Right ventricle myocardium superior (tissue), 1 donor: ENCODE data around the gene MAD2L2. TPM values are rescaled to one million over a fixed set of nuclear protein-coding genes. Genes with fewer than 3 reads are reported as not detected.

Source experiments
- ATAC-seq: fragments of 200-7000 bp; cut with Tn5 transposase; one replicate; pipeline ENCODE4 v1.9.1; 2020; ENCODE audit warnings: mild to moderate bottlenecking; ENCODE audit not compliant: poor library complexity
- DNase-seq: peaks from one replicate; pipeline ENCODE4 v3.0.0-alpha.2; 2020
- intact Hi-C: fragments of 100-400 bp; cut with DNase I; formaldehyde crosslinking; loops from one replicate; pipeline ENCODE4 v1.11.2; 2022
- long read RNA-seq: library from polyadenylated mRNA; unstranded; transcript quantifications from one replicate; pipeline ENCODE4 v2.0.0, GENCODE V29; 2021
- total RNA-seq: library from RNA; stranded (reverse); fragmentation: NEBNext Ultra II Directional; extraction: Animal tissue kit (Norgen Biotek cat#: 25700); gene quantifications from one replicate; pipeline ENCODE4 v1.2.1, GENCODE V29; 2021
- donor health status: DM: no; HTN: yes; CAD: no; lungs with severe emphysema.

The MAD2L2 gene
- total RNA-seq: 15.8 TPM
- long read RNA-seq, transcript MAD2L2-207 (9 exons, 1,118 nt): major isoform, 29 of 32 reads
- long read RNA-seq, partial matches to known transcripts: 2 of 32 reads
- long read RNA-seq, other reads (novel, unspliced or antisense): 1 of 32 reads

DNA sequence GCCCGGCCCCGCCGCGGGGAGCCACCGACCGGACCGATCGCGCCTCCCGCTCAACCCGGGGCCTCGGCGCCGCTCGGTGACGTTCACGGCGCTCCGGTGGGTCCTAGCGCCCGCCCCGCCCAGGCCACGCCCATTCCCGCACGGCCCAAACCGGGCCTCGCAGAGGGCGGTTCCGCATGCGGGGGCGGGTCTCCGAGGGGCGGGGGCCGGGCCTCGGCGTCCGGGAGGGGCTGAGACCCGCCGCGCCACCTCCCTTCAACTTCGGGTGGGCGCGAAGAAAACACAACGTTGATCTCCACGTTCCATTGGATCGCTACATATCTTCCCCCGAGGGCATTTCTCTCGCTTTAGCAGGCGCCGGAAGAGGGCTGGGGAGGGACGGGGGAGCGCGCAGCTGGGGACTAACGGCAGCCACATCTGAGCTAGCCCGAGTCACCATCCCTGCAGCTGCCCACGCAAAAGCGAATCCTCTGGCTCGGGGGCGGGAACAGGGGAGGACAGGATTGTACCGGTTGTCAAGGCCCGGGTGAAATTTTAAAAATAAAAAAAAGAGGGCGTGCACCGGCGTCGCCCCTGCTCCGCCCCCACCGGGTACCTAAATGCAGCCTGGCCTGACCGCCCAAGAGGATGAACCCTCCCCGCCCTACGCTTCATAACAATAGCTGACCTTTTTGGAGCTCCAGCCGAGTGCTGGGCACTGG, at the start of gene MAD2L2:
MAD2L2 (minus strand) TSS at position 78 of the 701 bp plus-strand sequence. CDS start 547 bp downstream, outside the sequence.
- peak; percentile 99 for ATAC-seq
- intact Hi-C loops: no loop called here
- peak; percentile 92 for DNase-seq

- intact Hi-C loops: loop anchor here (10.0 kb wide), 1 partner anchor 54 kb away; no protein-coding TSS in a partner anchor
- peak; percentile 63 for ATAC-seq
These were observed 49.5 kb upstream of the MAD2L2 start for GRCh38 chr1:11730429-11730891.

DNA sequence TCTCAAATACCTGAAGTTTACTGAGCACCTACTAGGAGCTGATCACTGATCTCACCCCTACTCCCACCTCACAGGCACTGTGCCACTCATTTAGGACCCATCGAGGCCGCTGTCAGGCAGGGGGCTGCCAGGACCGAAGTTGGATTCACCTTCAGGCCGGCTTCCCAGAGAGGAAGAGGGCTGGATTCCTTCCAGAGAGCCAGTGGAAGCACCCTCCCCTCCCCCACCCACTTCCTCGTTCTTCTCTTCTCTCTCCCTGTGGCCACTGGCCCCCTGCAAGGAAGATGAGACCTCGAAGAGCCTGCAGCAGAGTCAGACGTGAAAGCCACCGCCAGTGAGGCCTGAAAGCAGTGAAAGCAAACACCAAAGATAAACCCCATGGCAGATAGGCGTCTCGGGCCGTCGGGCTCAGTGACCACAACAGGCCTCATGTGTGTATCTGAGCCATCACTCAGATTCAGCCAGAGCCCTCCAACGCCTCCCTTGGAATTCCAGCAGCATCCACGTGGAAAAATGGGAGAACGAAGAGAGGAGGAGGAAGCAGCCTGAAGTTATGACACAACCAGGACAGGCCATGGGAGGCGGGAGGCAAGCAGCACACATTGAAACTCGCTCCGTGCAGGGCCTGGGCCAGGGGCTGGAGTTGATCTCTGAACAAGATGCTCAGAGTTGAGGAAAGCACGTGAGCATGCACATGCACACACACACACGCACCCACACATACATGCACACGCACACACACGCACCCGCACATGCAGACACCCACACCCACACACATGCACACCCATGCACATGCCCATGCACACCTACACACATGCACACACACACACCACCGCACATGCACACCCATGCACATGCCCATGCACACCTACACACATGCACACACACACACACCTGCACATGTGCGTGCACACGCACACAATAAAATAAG, 48.8 kb upstream of the MAD2L2 start:
- DNase-seq: peak; percentile 61
- intact Hi-C loops: loop anchor here (10.0 kb wide), 1 partner anchor 55 kb away; no protein-coding TSS in a partner anchor
- ATAC-seq: peak; percentile 13

More at GRCh38 chr1:11730429-11730891, 49.5 kb upstream of the MAD2L2 start:
- DNase-seq: no peak

- ATAC-seq: no peak
- intact Hi-C loops: no loop called here
These were observed 48.2 kb upstream of the MAD2L2 start for GRCh38 chr1:11729155-11729497.

GRCh38 chr1:11728126-11728806, 47.3 kb upstream of the MAD2L2 start:
- intact Hi-C loops: no loop called here
- ATAC-seq (no peak), DNase-seq (no peak)

More at GRCh38 chr1:11729155-11729497, 48.2 kb upstream of the MAD2L2 start:
- no peak for DNase-seq

GRCh38 chr1:11727119-11727518, 46.2 kb upstream of the MAD2L2 start:
- intact Hi-C loops: no loop called here
- DNase-seq (no peak), ATAC-seq (no peak)

DNA sequence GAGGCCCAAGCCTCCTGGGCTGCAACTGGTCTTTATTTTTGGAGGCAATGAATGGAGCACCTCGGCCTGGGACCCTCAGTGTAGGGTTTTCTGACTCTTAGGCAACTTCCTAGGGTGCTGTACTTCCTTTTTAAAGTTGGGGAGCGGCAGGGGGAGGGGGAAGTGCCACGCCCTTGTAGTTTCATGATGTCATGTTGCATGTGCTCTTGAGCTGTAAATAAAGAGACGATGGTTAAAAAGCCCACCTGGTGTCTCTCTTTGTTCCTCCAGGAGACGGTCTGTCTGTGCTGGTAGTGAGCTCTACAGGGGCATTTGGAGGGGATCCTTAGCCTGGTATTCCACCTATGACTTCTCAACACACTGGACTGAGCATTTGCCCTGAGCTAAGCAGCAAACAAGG, 44.7 kb upstream of the MAD2L2 start:
- intact Hi-C loops: no loop called here
- no peak for ATAC-seq
- no peak for DNase-seq

DNA sequence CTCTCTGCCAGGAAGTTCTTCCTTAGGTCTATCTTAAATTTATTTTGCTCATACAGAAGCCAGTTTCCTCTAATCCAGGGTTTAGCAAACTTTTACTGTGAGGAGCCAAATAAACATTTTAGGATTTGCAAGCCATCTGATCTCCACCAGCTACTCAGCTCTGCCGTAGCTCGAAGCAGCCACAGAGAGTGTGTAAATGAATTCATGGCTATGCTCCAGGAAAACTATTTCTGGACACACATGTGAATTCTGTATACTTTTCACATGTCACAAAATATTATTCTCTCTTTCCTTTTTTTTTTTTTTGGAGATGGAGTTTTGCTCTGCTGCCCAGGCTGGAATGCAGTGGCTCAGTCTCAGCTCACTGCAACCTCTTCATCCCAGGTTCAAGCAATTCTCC, 41.6 kb upstream of the MAD2L2 start:
- ATAC-seq (no peak), DNase-seq (no peak)
- intact Hi-C loops: no loop called here

- intact Hi-C loops: no loop called here
- DNase-seq (no peak), ATAC-seq (no peak)
These were observed 40.4 kb upstream of the MAD2L2 start for GRCh38 chr1:11721311-11721710.

- intact Hi-C loops: no loop called here
- ATAC-seq (no peak), DNase-seq (no peak)
These were observed 39.6 kb upstream of the MAD2L2 start for GRCh38 chr1:11720525-11720924.

GRCh38 chr1:11720033-11720376, 39.1 kb upstream of the MAD2L2 start:
- ATAC-seq: no peak
- intact Hi-C loops: no loop called here

DNA sequence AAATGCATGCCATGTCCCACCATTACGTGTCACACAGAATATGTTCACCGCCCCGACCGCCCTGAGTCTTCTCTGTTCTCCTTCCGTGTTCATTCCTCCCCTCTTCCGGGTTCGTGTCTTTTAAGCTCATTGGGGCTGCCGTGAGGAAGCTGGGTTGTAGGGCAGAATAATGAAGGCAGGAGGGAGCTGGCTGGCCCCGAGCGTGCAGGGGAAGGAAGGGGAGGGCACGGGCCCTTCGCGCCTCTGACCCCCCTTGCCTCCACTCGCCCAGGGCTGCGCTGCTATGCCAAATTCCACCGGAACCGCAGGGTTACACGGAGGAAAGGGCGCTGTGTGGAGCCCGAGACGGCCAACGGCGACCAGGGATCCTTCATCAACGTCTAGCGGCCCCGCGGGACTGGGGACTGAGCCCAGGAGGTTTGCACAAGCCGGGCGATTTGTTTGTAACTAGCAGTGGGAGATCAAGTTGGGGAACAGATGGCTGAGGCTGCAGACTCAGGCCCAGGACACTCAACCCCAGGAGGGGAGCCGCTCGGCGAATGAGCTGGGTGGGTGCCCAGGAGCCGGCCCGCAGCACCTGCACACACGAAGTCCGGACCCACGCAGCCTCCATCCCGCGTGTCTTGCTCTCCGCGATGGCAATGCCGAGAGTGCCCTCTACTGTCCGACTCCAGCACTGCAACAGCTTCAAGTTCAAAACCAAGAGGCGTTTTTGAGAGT, 38.5 kb upstream of the MAD2L2 start:
- ATAC-seq: peak; percentile 88
- intact Hi-C loops: loop anchor here (5.0 kb wide), 1 partner anchor 67 kb away; the partner anchor contains the start of genes FBXO2 and FBXO44

More at GRCh38 chr1:11720033-11720376, 39.1 kb upstream of the MAD2L2 start:
- no peak for DNase-seq

GRCh38 chr1:11714831-11715575, 34.1 kb upstream of the MAD2L2 start:
- no peak for DNase-seq
- intact Hi-C loops: loop anchor here (5.0 kb wide), 1 partner anchor 63 kb away; the partner anchor contains the start of genes FBXO2 and FBXO44
- no peak for ATAC-seq

More for the DNA sequence above, 38.5 kb upstream of the MAD2L2 start:
- DNase-seq: peak; percentile 90

DNA sequence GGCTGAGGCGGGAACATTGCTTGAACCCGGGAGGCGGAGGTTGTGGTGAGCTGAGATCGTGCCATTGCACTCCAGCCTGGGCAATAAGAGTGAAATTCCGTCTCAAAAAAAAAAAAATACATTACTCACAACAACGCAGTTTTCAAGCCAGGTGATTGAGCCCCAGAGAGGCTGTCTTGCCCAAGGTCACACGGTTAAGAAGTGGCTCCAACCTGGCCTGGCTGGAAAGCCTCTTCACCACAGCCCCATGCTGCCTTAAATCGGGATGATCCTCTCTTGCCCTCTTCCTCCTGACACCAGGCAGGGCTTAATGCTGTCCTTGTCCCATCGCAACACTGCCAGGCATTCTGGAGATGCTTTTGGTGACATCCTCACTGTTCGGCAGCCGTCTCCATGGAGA, 32.1 kb upstream of the MAD2L2 start:
- ATAC-seq: no peak
- no peak for DNase-seq
- intact Hi-C loops: no loop called here

GRCh38 chr1:11712285-11712684, 31.3 kb upstream of the MAD2L2 start:
- DNase-seq (no peak), ATAC-seq (no peak)
- intact Hi-C loops: no loop called here

- DNase-seq: no peak
These were observed 30.5 kb upstream of the MAD2L2 start for GRCh38 chr1:11711490-11711889.

GRCh38 chr1:11708554-11709350, 27.8 kb upstream of the MAD2L2 start:
- ATAC-seq: no peak
- intact Hi-C loops: no loop called here
- no peak for DNase-seq

More at GRCh38 chr1:11711490-11711889, 30.5 kb upstream of the MAD2L2 start:
- ATAC-seq: no peak
- intact Hi-C loops: no loop called here
